SK-N-SH (cell line): ENCODE results near the gene PLA2G12B. TPM values are rescaled to one million over a fixed set of nuclear protein-coding genes. Genes with fewer than 3 reads are reported as not detected.

Experiments
- CTCF ChIA-PET: fragments of 300-600, 350-600 bp; formaldehyde crosslinking; extraction: SDS; loops from one replicate; lab custom pipeline; 2021; lab: Yijun Ruan, JAX
- POLR2A ChIA-PET: fragments of 350-600 bp; sonication (Branson Sonifier 250); formaldehyde crosslinking; extraction: SDS; loops from one replicate; lab custom pipeline; 2020; ENCODE audit warnings: antibody characterized with exemption, inconsistent platforms; lab: Yijun Ruan, JAX
- DNase-seq: peaks from one replicate; pipeline ENCODE4 v3.0.0; 2012
- H2AFZ ChIP-seq: fragments of 200-600 bp; sonication (generic); 2 replicates; pipeline ENCODE4 v1.8.1; 2016; ENCODE audit warnings: antibody characterized with exemption, mild to moderate bottlenecking, low read depth
- H3F3A ChIP-seq: fragments of 200-600 bp; sonication (generic); replicated peaks from 2 replicates; pipeline ENCODE3; 2016; ENCODE audit warnings: antibody characterized with exemption, mild to moderate bottlenecking; ENCODE audit not compliant: insufficient read depth
- H3K27ac ChIP-seq, 2 experiments: fragments of 200-500 bp in 1 of 2; fragments of 200-600 bp in 1 of 2; sonication (Bioruptor generic) in 1 of 2; sonication (generic), shearing (Covaris generic) in 1 of 2; 2 replicates each; pipeline versions ENCODE4 v1.5.1 to v1.6.1; 2014 to 2016; ENCODE audit warnings: low read depth in 2 of 2, inconsistent platforms in 1 of 2, low read length in 1 of 2, mild to moderate bottlenecking in 1 of 2, mixed read lengths in 1 of 2
- H3K27me3 ChIP-seq: fragments of 200-600 bp; sonication (generic), shearing (Covaris generic); 2 replicates; pipeline ENCODE4 v1.6.1; 2016; ENCODE audit warnings: mixed run types; ENCODE audit not compliant: insufficient read depth
- H3K36me3 ChIP-seq, 2 experiments: fragments of 200-500 bp in 1 of 2; fragments of 200-600 bp in 1 of 2; sonication (Bioruptor generic) in 1 of 2; sonication (generic) in 1 of 2; replicated peaks in 1 of 2; 2 replicates each; pipeline versions ENCODE3 to v1.5.1; 2014 to 2016; ENCODE audit warnings: low read length in 1 of 2, mild to moderate bottlenecking in 1 of 2; ENCODE audit not compliant: insufficient read depth in 2 of 2, control insufficient read depth in 1 of 2
- H3K4me1 ChIP-seq, 2 experiments: fragments of 200-500 bp in 1 of 2; fragments of 200-600 bp in 1 of 2; sonication (Bioruptor generic) in 1 of 2; sonication (generic), shearing (Covaris generic) in 1 of 2; 2 replicates each; pipeline versions ENCODE4 v1.5.1 to v1.6.1; 2014 to 2016; ENCODE audit warnings: low read depth in 1 of 2, low read length in 1 of 2, mixed run types in 1 of 2; ENCODE audit not compliant: insufficient read depth in 2 of 2, control insufficient read depth in 1 of 2
- H3K4me2 ChIP-seq: fragments of 200-600 bp; sonication (generic), shearing (Covaris generic); 2 replicates; pipeline ENCODE4 v1.6.1; 2017; ENCODE audit warnings: mixed run types
- H3K4me3 ChIP-seq, 2 experiments: fragments of 200-500 bp in 1 of 2; fragments of 200-600 bp in 1 of 2; sonication (Bioruptor generic) in 1 of 2; sonication (generic), shearing (Covaris generic) in 1 of 2; 2 replicates each; pipeline versions ENCODE4 v1.5.1 to v1.8.1; 2014 to 2016; ENCODE audit warnings: low read depth in 2 of 2, inconsistent platforms in 1 of 2, low read length in 1 of 2, mild to moderate bottlenecking in 1 of 2, mixed read lengths in 1 of 2, moderate library complexity in 1 of 2
- H3K79me2 ChIP-seq: fragments of 200-600 bp; sonication (generic); 2 replicates; pipeline ENCODE4 v1.8.1; 2017; ENCODE audit warnings: mild to moderate bottlenecking; ENCODE audit not compliant: insufficient read depth
- H3K9ac ChIP-seq: fragments of 200-600 bp; sonication (generic); 2 replicates; pipeline ENCODE4 v1.6.1; 2017; ENCODE audit warnings: mixed run types
- H3K9me2 ChIP-seq: fragments of 200-600 bp; sonication (generic); 2 replicates; pipeline ENCODE4 v1.6.1; 2017; ENCODE audit warnings: mixed run types
- H3K9me3 ChIP-seq: fragments of 200-600 bp; sonication (generic); 2 replicates; pipeline ENCODE4 v1.6.1; 2017; ENCODE audit warnings: mixed run types, mild to moderate bottlenecking, moderate library complexity
- H4K20me1 ChIP-seq: fragments of 200-600 bp; sonication (generic); 2 replicates; pipeline ENCODE4 v1.6.1; 2017; ENCODE audit warnings: mild to moderate bottlenecking, mixed run types; ENCODE audit not compliant: insufficient read depth
- CHD2 ChIP-seq: fragments of 150-350 bp; IDR thresholded peaks from 2 replicates; pipeline ENCODE4 v1.6.1; 2018; ENCODE audit warnings: low read length; ENCODE audit not compliant: partially characterized antibody
- EP300 ChIP-seq, 2 experiments: IDR thresholded peaks; 2 replicates each; pipeline versions ENCODE4 v1.4.0 to v1.6.1; 2012; ENCODE audit warnings: borderline replicate concordance in 1 of 2, low read depth in 1 of 2, low read length in 1 of 2
- FOSL2 ChIP-seq: IDR thresholded peaks from 2 replicates; pipeline ENCODE4 v1.4.0; 2012; ENCODE audit warnings: low read depth, mild to moderate bottlenecking, moderate library complexity, borderline replicate concordance
- FOXJ3 ChIP-seq: sonication (generic); formaldehyde crosslinking; IDR thresholded peaks from 2 replicates; pipeline ENCODE4 v1.5.1; 2020; ENCODE audit warnings: mild to moderate bottlenecking, missing genetic modification reagents
- GABPA ChIP-seq: IDR thresholded peaks from 2 replicates; pipeline ENCODE4 v1.4.0; 2012; ENCODE audit warnings: low read depth, mild to moderate bottlenecking
- GATA2 ChIP-seq: sonication (generic); formaldehyde crosslinking; IDR thresholded peaks from 2 replicates; pipeline ENCODE4 v1.5.0; 2020; ENCODE audit warnings: mild to moderate bottlenecking, missing genetic modification reagents
- IRF3 ChIP-seq: fragments of 150-350 bp; IDR thresholded peaks from 2 replicates; pipeline ENCODE4 v1.6.1; 2016; ENCODE audit warnings: mild to moderate bottlenecking, low read depth, low read length
- JUND ChIP-seq: IDR thresholded peaks from 2 replicates; pipeline ENCODE4 v1.4.0; 2012
- MEF2A ChIP-seq: IDR thresholded peaks from 2 replicates; pipeline ENCODE4 v1.4.0; 2012; ENCODE audit warnings: low read depth, borderline replicate concordance
- MXI1 ChIP-seq: IDR thresholded peaks from 2 replicates; pipeline ENCODE4 v1.6.1; 2012; ENCODE audit warnings: mild to moderate bottlenecking, low read depth, low read length, improper control_type of control experiment
- NRF1 ChIP-seq: IDR thresholded peaks from 2 replicates; pipeline ENCODE4 v1.6.1; 2012; ENCODE audit warnings: low read depth, mild to moderate bottlenecking, low read length
- POLR2AphosphoS5 ChIP-seq: IDR thresholded peaks from 2 replicates; pipeline ENCODE4 v1.6.1; 2012; ENCODE audit warnings: low read depth, low read length
- RAD21 ChIP-seq: IDR thresholded peaks from 2 replicates; pipeline ENCODE4 v1.6.1; 2012; ENCODE audit warnings: mild to moderate bottlenecking, low read length
- RCOR1 ChIP-seq: fragments of 150-350 bp; IDR thresholded peaks from 2 replicates; pipeline ENCODE4 v1.6.1; 2017; ENCODE audit warnings: antibody characterized with exemption, low read length
- SMC3 ChIP-seq: IDR thresholded peaks from 2 replicates; pipeline ENCODE4 v1.6.1; 2012; ENCODE audit warnings: low read depth, low read length, improper control_type of control experiment
- TCF12 ChIP-seq: IDR thresholded peaks from 2 replicates; pipeline ENCODE4 v1.4.0; 2012
- WGBS: methylation state at CpG from one replicate; pipeline ENCODE4 v1.1.6; 2017; ENCODE audit warnings: low lambda C conversion rate; 5-methylcytosine and 5-hydroxymethylcytosine counted together
- polyA plus RNA-seq, 3 experiments: library from polyadenylated mRNA; depleted of rRNA; stranded (reverse); fragments of >200 nt; gene quantifications; 2 replicates each; pipeline ENCODE4 v1.2.3, GENCODE V29; 2012
- TF ChIP-seq, protein P1 (sequence below): IDR thresholded peaks from 2 replicates; pipeline ENCODE4 v1.6.1; 2012; ENCODE audit warnings: mild to moderate bottlenecking, low read depth, low read length, moderate library complexity
- TF ChIP-seq, protein P2 (sequence below): IDR thresholded peaks from 2 replicates; pipeline ENCODE4 v1.4.0; 2012; ENCODE audit warnings: low read depth, borderline replicate concordance
- TF ChIP-seq, protein P3 (sequence below): fragments of 150-350 bp; IDR thresholded peaks from 2 replicates; pipeline ENCODE4 v1.6.1; 2017; ENCODE audit warnings: antibody characterized with exemption, low read length, low read depth, borderline replicate concordance
- TF ChIP-seq, protein P4 (sequence below): IDR thresholded peaks from 2 replicates; pipeline ENCODE4 v1.4.0; 2012; ENCODE audit warnings: low read depth

The PLA2G12B gene
- polyA plus RNA-seq, 1 of the 3 experiments (the other 2 are of a cell fraction): not detected

- no peaks in the 10 kb centered on the region for H3K79me2 ChIP-seq
- no peak for DNase-seq
- H3K27ac ChIP-seq: no peak overlapping the region
- WGBS: 96% methylated on average over 2 of the region's 2 CpGs
- peaks cover 20 to 33% of the 10 kb centered on the region in 2 experiments for H3K36me3 ChIP-seq
- H3F3A ChIP-seq: no peaks in the 10 kb centered on the region
- ChIA-PET POLR2A (interaction anchor here (0.6 kb wide), 1 partner anchor 285 kb away, joined by 3 read pairs; no protein-coding TSS in a partner anchor), CTCF (interaction anchor here (0.7 kb wide), 1 partner anchor 56 kb away, joined by 3 read pairs; no protein-coding TSS in a partner anchor)
- H2AFZ ChIP-seq: no peak overlapping the region
- H3K27me3 ChIP-seq: no peaks in the 10 kb centered on the region
- no peak overlapping the region for H3K9ac ChIP-seq
- no peak overlapping the region for H3K4me2 ChIP-seq
- H3K9me3 ChIP-seq: no peaks in the 10 kb centered on the region
- TF ChIP-seq RAD21: no peak
- TF ChIP-seq, protein P1, sequence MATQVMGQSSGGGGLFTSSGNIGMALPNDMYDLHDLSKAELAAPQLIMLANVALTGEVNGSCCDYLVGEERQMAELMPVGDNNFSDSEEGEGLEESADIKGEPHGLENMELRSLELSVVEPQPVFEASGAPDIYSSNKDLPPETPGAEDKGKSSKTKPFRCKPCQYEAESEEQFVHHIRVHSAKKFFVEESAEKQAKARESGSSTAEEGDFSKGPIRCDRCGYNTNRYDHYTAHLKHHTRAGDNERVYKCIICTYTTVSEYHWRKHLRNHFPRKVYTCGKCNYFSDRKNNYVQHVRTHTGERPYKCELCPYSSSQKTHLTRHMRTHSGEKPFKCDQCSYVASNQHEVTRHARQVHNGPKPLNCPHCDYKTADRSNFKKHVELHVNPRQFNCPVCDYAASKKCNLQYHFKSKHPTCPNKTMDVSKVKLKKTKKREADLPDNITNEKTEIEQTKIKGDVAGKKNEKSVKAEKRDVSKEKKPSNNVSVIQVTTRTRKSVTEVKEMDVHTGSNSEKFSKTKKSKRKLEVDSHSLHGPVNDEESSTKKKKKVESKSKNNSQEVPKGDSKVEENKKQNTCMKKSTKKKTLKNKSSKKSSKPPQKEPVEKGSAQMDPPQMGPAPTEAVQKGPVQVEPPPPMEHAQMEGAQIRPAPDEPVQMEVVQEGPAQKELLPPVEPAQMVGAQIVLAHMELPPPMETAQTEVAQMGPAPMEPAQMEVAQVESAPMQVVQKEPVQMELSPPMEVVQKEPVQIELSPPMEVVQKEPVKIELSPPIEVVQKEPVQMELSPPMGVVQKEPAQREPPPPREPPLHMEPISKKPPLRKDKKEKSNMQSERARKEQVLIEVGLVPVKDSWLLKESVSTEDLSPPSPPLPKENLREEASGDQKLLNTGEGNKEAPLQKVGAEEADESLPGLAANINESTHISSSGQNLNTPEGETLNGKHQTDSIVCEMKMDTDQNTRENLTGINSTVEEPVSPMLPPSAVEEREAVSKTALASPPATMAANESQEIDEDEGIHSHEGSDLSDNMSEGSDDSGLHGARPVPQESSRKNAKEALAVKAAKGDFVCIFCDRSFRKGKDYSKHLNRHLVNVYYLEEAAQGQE: no peak
- TF ChIP-seq, protein P2, sequence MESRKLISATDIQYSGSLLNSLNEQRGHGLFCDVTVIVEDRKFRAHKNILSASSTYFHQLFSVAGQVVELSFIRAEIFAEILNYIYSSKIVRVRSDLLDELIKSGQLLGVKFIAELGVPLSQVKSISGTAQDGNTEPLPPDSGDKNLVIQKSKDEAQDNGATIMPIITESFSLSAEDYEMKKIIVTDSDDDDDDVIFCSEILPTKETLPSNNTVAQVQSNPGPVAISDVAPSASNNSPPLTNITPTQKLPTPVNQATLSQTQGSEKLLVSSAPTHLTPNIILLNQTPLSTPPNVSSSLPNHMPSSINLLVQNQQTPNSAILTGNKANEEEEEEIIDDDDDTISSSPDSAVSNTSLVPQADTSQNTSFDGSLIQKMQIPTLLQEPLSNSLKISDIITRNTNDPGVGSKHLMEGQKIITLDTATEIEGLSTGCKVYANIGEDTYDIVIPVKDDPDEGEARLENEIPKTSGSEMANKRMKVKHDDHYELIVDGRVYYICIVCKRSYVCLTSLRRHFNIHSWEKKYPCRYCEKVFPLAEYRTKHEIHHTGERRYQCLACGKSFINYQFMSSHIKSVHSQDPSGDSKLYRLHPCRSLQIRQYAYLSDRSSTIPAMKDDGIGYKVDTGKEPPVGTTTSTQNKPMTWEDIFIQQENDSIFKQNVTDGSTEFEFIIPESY: no peak
- no peak for TF ChIP-seq SMC3
- TF ChIP-seq POLR2AphosphoS5: no peak
- TF ChIP-seq, protein P3, sequence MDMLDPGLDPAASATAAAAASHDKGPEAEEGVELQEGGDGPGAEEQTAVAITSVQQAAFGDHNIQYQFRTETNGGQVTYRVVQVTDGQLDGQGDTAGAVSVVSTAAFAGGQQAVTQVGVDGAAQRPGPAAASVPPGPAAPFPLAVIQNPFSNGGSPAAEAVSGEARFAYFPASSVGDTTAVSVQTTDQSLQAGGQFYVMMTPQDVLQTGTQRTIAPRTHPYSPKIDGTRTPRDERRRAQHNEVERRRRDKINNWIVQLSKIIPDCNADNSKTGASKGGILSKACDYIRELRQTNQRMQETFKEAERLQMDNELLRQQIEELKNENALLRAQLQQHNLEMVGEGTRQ: no peak
- no peak for TF ChIP-seq MXI1
- TF ChIP-seq IRF3: no peak
- no peak for TF ChIP-seq GABPA
- TF ChIP-seq, protein P4, sequence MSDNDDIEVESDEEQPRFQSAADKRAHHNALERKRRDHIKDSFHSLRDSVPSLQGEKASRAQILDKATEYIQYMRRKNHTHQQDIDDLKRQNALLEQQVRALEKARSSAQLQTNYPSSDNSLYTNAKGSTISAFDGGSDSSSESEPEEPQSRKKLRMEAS: no peak
- TF ChIP-seq GATA2 (CRISPR knock-in tag): no peak
- TF ChIP-seq JUND: no peak
- no peak for TF ChIP-seq TCF12
- no peak for TF ChIP-seq MEF2A
- no peak for TF ChIP-seq EP300 (IDR thresholded peaks at IDR 0.05; ENCODE audit: borderline replicate concordance in 1 of 2, low read depth in 1 of 2, low read length in 1 of 2)
- no peak for TF ChIP-seq FOXJ3 (CRISPR knock-in tag)
- no peak for TF ChIP-seq CHD2
- TF ChIP-seq RCOR1: no peak
- no peak for TF ChIP-seq FOSL2
- no peak for TF ChIP-seq NRF1
- H3K4me1 ChIP-seq: no peaks in the 10 kb centered on the region; a peak in 1 of 4 replicates
- H4K20me1 ChIP-seq: no peaks in the 10 kb centered on the region
- H3K9me2 ChIP-seq: no peaks in the 10 kb centered on the region
- H3K4me3 ChIP-seq: no peak overlapping the region
These were observed 64.5 kb downstream of the PLA2G12B start for GRCh38 chr10:72890086-72890485.
